GM21360 (cell line): ENCODE measurements around the gene NUDCD3.

ENCODE experiments used
- ATAC-seq: cut with Tn5 transposase; IDR thresholded peaks from one replicate; pipeline ENCODE4 v1.9.1; 2021; ENCODE audit warnings: mild to moderate bottlenecking, moderate library complexity; ENCODE audit not compliant: unreplicated experiment

Gene NUDCD3

DNA sequence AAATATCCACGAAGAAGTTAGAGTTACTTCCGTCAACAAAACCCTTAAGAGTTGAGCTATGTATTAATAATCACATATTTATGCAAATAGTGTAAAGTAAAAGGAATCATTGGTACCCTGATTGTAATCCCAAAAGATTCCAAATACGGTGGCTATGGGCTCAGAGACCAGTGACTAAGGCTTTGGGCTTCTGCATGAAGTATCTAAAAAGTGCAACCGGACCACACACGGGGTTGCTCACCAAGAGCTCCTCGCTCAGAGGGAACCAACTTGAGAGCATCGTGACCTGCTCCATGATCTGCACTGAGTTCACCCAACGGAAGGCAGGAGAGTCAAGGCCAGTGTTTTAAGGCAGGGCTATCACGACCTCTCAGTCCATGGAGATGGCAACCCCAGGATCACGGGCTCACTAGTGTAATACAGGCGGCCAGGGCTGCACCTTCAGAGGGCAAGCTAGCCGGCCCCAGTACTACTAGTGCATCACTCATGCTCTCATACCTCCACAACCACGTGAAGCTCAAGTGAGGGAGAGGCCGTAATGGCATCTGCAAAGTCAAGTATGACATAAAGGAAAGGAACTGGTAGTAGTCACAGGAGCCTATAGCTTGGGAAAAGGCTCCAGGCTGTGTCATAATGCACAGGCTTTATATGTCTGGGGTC lies 87.9 kb downstream of the NUDCD3 start:
- no peak for ATAC-seq

DNA sequence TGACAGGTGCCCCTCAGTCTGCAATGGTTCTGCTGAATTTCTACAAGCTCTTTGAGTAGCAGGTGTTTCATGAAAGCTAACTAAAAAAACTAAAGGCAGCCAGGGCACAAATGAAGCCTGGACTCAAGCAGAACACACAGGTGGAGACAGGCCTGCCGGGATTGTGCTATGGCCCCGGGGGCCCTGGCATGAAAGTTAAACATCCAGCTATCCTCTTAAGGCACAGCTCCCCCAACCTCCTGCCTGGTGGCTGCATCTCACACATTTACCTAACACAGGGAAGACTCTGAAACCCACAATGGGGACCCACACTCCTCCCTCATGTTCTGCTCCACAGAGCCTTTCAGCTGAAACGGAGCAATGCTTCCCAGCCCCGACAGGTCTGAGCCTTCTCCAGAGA lies 88.8 kb downstream of the NUDCD3 start:
- ATAC-seq = no peak

DNA sequence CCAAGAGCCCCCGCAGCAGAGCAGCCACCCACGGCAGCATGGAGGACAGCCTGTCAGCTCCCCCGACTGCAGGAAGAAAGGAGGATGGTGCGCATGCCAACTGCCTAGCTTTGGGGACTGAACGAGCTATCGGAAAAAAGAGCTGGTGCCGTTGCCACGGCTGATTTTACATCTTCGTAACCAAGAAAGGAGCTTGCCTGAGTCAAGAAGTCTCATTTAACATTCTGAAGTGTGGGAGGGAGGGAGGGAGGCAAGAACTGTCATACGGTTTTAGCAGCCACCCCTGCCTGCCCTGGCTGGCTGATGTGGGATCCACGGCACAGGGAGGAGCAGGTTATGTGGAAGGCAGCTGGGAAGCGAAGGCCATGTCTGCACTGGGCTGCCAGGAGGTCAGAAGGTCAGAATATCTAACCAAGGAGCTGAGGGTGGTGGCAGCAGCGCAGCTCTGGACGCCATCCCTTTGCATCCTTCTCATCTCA lies 90.4 kb downstream of the NUDCD3 start:
- no peak for ATAC-seq

DNA sequence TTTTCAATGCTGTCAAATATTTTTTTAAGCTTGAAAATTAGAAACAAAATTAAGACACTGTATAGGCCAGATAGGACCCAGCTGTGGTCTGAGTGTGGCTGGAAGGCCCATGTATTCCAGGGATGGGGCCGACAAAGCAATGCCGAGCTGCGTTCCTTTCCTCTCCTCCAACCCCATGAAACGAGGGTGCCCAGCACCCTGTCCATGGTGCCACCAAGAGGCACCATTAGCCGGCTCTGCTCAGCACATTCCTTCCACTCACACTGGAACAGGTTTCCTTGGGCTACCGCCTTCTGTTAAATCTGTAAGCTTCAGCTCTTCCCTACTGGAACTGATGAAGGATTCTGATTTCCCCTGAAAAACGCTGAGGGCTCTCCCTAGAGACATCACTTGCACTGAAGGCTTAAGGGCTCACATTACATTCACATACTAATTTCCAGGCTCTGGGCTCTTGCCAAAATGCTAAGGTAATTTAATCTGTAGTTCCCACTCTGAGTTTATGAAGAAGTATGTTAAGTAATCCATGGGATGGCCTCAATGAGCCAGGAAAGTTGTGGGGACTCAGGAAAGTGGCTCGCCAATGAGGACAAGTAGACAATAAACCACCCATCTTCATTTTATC lies 91.4 kb downstream of the NUDCD3 start:
- ATAC-seq = no peak

DNA sequence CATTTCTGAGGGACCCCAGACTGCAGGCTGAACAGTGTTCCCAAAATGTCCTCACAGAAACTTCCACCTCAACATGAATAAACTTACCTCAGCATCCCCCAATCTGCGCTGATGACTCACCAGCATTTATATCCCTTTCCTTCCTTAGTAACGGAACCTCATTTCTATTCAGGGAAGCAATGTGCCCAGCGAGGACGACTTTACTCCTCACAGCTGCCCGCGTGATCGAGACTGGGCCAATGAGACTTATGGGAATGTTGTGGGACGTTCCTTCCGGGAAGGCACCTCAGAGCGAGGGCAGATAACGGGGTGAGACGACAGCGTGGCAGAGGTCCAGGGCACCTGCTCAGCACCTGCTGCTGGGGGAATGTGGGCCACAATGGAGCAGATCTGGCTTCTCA lies 91.9 kb downstream of the NUDCD3 start:
- ATAC-seq = no peak

DNA sequence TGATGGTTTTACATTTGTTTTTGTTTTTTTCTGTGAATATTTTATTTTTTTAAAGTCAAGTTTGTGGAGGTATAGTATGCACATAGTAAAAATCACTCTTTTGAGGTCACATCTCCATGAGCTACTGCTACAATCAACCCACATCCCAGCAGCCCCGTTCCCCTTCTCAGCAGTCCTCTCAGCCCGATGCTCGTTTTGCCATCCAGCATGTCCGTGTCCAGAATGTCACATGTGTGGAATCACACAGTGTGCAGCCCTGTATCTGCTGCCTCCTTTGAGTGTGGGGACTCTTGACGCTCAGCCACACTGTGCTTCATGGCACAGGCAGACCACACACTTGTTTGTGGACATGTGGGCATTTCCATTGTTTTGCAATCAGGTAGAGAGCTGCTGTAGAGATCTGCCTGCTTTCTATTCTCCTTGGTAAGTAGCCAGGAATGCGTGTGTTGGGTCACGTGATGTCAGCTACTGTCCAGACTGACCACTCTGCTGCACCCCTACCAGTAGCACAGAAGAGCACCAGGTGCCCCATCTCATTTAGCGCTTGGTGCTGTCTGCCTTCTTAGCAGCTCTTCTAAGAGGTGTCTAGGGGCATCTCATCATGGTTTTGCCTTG lies 93.4 kb downstream of the NUDCD3 start:
- no peak for ATAC-seq

DNA sequence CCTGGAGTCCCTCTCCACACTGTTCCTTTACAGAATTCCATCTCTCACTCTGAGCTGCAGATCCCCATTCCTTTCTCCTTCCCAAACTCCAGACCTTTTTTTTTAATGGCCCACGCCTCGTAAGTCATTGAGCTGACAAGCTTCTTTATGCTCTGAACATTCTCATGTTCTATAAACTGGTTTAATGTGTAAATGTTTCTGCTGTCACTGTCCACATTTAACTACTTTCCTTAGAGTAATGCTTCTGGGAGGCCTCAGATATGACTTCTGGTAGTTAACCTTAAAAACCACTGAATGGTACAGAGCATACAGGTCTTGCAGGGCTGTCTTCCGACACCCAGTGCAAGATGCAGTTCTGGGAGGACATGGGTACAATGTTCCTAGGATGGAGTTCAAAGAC lies 94.0 kb downstream of the NUDCD3 start:
- ATAC-seq = no peak

DNA sequence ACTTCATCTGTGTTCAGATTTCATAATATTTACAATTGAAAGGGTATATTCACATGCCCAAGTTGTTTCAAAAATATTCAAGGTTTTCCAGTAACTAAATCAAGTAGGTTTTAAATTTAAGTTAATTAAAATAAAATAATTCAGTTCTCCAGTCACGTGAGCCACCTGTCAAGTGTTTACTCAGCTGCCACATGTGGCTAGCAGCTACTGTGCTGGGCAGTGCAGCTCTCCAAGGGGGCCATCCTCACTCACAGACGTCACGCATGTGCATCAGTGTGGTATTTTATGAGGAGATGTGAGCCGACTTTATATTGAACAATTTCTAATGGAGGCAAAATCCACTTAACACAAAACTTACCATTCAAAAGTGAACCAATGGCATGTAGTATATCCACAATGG lies 95.4 kb downstream of the NUDCD3 start:
- no peak for ATAC-seq

DNA sequence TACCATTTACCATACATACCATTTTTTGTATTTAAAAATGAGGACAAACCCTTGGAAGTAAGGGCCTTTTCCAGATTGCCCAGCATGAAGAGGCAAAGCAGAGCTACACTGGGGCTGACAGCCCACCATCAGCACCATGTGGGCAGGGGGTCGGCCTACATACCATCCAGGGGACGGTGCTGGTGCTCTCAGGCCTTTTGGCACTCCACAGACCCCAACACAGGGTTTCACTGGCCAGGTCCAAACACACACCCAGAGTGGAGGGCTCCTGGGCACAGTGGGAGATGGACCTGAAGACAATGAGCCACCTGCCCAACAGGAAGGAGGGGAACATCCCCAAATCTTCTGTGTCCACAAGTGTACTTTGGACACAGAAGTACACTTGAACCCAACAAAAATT lies 95.8 kb downstream of the NUDCD3 start:
- no peak for ATAC-seq

DNA sequence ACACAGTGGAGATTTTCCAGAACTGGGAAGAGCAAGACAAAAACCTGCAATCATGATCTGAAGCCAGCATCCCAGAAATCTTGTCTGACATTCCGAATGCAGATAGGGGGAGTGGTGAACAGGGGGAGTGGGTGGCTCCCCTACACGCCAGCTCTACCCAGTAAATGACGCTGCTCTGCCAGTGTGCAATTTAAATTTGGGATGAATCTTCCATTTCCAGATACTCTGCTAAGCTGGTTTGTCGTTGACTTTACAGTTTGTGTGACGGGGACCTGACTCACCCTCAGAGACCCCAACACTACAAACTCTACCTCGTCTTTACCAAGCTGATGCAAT lies 96.4 kb downstream of the NUDCD3 start:
- ATAC-seq = no peak

DNA sequence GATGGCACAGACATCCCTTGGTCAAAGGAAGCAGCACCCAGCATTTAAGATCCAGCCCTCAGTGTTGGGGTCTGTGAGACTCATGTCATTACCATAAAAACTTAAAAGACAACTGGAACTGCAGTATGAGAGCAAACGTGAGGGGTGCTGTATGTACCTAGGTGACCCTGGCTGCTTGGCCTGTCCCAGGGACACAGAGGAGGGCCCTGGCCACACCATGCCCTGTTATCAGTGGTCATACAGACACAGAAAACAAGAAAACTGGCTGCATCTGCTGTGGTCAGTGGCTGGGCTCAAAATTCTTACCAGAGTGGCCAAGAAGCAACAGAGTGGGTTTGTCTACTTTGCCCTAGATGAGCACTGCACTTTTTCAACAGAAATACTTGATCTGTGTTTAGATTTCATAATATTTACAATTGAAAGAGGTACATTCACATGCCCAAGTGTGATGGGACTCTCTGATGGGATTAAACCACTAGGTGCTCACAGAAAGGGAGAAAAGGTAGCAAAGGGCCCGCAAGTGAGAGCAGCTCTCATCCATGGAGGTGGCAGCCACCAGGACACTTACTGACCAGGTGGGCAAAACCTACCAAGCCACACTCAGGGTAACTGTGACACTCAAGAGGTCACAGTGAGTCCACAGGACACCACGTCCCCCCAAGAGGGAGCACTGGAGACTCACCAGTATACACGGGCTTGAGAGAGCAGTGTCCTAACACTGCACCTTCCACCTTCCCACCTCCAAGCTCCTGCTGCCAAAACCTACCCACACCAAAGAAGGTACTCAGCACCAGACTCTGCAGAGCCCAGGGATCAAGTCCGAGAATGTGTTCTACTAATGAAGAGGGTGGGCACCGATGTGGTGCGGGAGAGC lies 97.0 kb downstream of the NUDCD3 start:
- no peak for ATAC-seq

DNA sequence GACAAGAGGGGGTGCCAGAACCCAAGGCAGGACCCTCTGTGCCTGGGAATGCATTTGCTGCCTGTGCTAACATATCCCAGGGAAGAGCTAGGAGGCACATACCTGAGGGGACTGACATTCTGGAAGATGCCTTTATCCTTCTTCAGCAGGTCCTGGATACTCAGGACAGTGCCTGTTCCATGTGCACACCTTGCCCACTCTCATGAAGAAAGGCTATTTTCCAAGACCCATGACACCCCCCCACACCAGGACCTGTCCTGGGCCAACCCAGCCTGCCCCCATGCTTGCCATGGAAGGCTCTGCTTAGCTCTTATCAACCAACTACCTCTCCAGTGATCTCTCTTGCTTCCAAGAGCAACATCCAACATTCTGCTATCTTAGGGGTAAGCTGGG lies 97.8 kb downstream of the NUDCD3 start:
- ATAC-seq = no peak

DNA sequence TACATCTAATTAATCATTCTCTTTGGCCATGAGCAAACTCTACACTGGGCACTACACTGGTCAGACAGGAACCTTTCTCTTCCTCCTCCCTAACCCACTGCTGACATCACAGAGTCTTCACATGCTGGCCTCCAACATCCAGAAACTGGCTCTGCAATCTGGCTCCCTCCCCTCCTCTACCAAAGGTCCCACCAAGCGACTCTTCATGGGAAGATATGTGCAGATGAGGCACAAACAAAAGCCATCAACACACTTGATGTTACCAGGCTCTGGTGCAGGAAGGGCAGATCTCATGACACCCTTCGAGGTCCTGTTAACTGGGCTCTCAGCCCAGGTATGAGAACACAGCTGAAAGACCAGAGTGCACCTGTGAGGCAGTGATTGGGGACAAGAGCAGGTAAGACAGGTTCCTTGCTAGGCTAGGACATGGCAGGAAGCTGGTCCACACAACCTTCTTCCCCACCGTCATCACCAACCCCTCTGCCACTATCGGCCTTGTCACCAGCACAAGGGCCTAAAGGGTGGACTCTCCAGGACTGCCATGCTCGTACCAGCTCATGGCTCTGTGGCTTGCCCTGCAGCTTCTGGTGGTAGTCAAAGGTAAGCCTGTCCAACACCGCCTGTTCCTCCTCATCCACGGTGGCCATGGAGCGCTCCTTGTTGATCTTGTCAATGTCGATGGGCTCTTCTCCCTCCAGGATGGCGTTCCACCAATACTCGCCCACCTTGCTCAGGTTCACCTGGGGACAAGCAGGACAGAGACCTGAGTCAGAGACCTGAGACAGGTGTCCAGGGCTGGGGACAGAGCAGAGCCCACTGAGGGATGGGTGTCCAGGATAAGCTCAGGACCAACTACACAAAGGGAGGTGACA lies 98.5 kb downstream of the NUDCD3 start:
- ATAC-seq = no peak

DNA sequence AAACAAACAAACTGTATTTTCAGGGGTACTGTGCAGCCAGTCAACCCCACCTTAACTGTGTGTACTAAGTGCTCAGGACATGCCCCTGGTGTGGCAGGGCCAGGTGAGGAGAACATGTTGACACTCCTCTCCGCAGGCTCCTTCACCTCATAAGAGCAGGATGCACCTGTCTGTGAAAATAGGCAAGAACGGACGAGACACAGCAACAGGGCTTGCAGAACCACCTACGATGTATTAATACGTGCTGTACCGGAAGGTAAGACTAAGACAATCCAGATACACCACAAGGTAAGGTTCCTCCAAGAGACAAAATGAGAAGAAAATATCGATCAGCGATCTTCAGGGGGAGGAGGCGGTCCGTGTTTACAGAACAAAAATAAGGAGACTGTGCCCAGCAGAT lies 99.3 kb downstream of the NUDCD3 start:
- ATAC-seq = no peak

DNA sequence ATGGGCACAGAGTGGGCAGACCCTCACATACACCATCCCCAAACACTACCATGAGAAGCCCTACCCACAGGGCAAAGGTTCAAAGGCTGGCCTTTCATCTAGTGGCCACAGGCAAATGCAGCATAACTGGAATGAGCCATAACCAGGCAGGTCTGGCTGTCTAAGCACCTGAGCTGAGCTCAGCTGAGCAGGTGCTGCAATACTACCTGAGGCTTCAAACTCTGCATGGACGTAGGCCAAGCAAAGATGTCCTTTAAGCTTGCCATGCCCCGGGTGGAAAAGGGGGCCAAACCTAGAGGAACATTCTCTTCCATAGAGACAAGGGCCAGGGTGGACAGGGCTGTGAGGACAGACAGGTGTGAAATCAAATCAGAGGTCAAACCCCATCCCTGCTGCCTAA lies 99.8 kb downstream of the NUDCD3 start:
- no peak for ATAC-seq

DNA sequence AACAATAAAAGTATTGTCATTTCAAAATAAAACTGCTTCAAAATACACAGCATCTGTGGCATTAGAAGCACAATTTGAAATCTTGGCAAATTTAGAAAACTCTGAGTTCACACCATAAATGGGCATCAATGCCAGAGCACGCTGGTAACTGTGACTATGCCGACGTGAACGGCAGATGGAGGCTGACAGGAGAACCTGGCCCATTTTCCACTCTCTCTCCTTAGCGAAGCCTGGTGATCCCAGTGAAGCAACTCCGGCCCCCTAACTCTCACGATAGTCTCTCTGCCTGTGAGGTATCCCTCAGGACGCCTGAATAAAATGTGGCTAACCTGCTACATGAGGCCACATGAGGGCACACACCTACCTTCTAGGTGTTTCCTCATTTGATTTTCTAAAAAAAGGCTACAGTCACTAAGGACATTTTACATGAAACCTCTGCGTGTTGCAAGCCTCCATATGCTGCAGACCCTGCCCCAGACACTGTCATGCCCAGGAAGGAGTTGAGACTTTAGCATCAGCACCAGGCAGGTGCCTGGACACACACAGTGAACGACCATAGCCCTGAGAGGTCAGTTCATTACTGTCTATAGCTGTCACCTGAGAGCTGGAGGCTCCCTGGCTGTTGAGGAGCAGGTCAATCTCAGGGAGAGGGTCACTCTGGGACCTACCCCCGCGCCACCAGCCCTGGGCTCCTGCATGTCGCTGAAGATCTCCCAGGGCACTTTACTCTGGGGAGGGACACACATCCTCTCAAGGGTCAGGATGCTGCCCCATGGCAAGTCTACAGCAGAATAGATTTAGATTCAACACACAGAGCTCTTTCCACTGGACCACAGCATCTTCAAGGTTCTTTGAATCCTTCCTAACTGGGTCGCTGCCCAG lies 102.1 kb downstream of the NUDCD3 start:
- ATAC-seq = no peak

DNA sequence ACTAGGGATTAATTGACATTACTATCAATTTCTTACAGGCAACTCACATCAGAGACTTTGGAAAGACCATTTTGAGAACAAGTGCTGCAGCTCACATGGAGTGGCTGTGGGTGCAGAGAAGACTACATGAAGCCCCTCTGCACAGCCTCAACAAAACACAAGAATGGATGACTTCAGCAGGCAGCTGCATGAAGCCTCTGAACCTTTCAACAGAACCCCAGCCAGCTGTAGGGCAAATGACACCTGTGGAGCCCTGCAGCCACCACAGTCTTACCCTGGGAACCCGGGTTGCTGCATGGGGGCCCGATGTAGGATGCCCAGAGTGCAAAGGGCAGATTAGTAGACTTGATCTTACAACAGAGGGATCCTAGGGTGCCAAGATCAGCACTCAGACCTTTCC lies 103.1 kb downstream of the NUDCD3 start:
- no peak for ATAC-seq

DNA sequence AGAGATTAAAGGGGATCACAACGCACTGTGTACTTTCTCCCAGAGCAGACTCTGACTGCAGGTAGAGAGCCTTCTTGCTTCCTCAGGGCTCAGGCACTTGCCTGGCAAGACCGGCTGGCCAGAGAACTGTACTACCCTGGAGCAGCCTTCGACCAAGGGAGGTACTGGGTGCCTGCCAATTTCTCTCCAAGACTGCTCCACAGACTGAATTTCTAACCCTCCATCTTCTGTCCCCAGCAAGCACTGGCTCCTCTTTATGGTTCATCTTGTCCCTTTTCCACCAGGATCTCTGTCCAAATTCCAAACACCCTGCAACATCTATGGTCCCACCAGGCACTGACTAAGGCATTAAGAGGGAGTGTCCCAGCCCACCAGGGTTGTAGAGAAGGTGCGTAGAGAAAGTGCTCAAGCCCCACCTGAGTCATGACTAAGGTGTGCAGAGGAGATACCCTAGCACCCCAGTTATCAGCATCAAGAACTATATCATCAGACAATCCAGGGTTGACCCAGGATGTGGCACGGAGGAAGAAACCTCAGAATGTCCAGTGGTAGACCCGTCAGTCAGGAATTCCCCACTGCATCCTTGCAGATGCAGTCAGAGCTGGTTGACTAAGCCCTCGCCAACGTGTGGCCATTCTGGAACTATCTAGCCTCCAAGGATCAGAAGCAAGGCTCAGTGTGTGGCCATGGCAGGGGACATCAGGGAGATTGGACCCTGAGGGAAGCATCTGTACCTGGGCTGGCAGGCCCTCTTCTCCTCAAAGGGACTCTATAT lies 104.1 kb downstream of the NUDCD3 start:
- no peak for ATAC-seq
